A673 (cell line): Measurements from ENCODE around the gene ARL3. TPM values are rescaled to one million over a fixed set of nuclear protein-coding genes. Genes with fewer than 3 reads are reported as not detected.

Experiments used
- BruUV-seq: library from RNA; stranded (reverse); fragments of 400-500 nt; replicated peaks from 2 replicates; lab custom pipeline; 2021; lab: Mats Ljungman, UMichigan
- CTCF ChIA-PET: fragments of 300-600 bp; sonication (Branson Sonifier 250); formaldehyde crosslinking; loops from one replicate; lab custom pipeline; 2022; ENCODE audit warnings: antibody characterized with exemption; lab: Charles Lee
- POLR2A ChIA-PET: fragments of 300-600 bp; sonication (Branson Sonifier 250); formaldehyde crosslinking; loops from one replicate; lab custom pipeline; 2022; ENCODE audit warnings: antibody characterized with exemption; ENCODE audit not compliant: low non-redundant PET; lab: Charles Lee
- DNase-seq: peaks from one replicate; pipeline ENCODE4 v3.0.0-alpha.2; 2015; ENCODE audit warnings: low spot score
- H3K27ac ChIP-seq: fragments of 200-600 bp; sonication (generic); 2 replicates; pipeline ENCODE4 v1.5.1; 2016; ENCODE audit warnings: mixed run types, low read depth, mild to moderate bottlenecking, mixed read lengths, antibody characterized with exemption, low read length; ENCODE audit not compliant: poor library complexity, severe bottlenecking
- H3K27me3 ChIP-seq: fragments of 200-600 bp; sonication (generic); replicated peaks from 2 replicates; pipeline ENCODE4 v1.6.1; 2017; ENCODE audit warnings: mixed run types, low read depth, mild to moderate bottlenecking, mixed read lengths, antibody characterized with exemption, low read length; ENCODE audit not compliant: insufficient read depth, poor library complexity
- H3K36me3 ChIP-seq: fragments of 200-600 bp; sonication (generic); 2 replicates; pipeline ENCODE4 v1.6.1; 2016; ENCODE audit warnings: mixed run types, mild to moderate bottlenecking, mixed read lengths, antibody characterized with exemption, low read length; ENCODE audit not compliant: insufficient read depth, poor library complexity, severe bottlenecking
- H3K4me1 ChIP-seq: fragments of 200-600 bp; sonication (generic); 2 replicates; pipeline ENCODE4 v1.6.1; 2017; ENCODE audit warnings: mixed run types, mild to moderate bottlenecking, mixed read lengths, antibody characterized with exemption, low read length; ENCODE audit not compliant: insufficient read depth, poor library complexity, severe bottlenecking
- H3K4me3 ChIP-seq: fragments of 200-600 bp; sonication (generic); 2 replicates; pipeline ENCODE4 v1.5.1; 2016; ENCODE audit warnings: low read depth, mixed run types, mild to moderate bottlenecking, mixed read lengths, low read length; ENCODE audit not compliant: poor library complexity, severe bottlenecking
- H3K9me3 ChIP-seq: fragments of 200-600 bp; sonication (generic); 2 replicates; pipeline ENCODE4 v1.6.1; 2016; ENCODE audit warnings: mixed run types, low read depth, mild to moderate bottlenecking, mixed read lengths, antibody characterized with exemption, low read length; ENCODE audit not compliant: poor library complexity, severe bottlenecking
- EZH2 ChIP-seq: fragments of 200-600 bp; sonication (generic); IDR thresholded peaks from 2 replicates; pipeline ENCODE4 v1.6.1; 2017; ENCODE audit warnings: borderline replicate concordance, low read depth, mild to moderate bottlenecking, mixed read lengths, antibody characterized with exemption, low read length; ENCODE audit not compliant: poor library complexity, severe bottlenecking
- intact Hi-C: fragments of 100-400 bp; cut with micrococcal nuclease; formaldehyde crosslinking; loops from one replicate; pipeline ENCODE4 v1.10.0; 2022; ENCODE audit not compliant: unreplicated experiment
- total RNA-seq: library from RNA; stranded (reverse); gene quantifications from 2 replicates; pipeline ENCODE4 v1.2.3, GENCODE V29; 2021
- TF ChIP-seq, protein P1 (sequence below): fragments of 300-800, 200-600 bp; sonication (generic); conservative IDR thresholded peaks from 2 replicates; pipeline ENCODE4 v1.5.1; 2017; ENCODE audit warnings: low read depth, mild to moderate bottlenecking, antibody characterized with exemption, low read length, moderate library complexity, mixed read lengths

Gene ARL3
- total RNA-seq, 1 experiment from 2014 or later: 14.9 TPM

DNA sequence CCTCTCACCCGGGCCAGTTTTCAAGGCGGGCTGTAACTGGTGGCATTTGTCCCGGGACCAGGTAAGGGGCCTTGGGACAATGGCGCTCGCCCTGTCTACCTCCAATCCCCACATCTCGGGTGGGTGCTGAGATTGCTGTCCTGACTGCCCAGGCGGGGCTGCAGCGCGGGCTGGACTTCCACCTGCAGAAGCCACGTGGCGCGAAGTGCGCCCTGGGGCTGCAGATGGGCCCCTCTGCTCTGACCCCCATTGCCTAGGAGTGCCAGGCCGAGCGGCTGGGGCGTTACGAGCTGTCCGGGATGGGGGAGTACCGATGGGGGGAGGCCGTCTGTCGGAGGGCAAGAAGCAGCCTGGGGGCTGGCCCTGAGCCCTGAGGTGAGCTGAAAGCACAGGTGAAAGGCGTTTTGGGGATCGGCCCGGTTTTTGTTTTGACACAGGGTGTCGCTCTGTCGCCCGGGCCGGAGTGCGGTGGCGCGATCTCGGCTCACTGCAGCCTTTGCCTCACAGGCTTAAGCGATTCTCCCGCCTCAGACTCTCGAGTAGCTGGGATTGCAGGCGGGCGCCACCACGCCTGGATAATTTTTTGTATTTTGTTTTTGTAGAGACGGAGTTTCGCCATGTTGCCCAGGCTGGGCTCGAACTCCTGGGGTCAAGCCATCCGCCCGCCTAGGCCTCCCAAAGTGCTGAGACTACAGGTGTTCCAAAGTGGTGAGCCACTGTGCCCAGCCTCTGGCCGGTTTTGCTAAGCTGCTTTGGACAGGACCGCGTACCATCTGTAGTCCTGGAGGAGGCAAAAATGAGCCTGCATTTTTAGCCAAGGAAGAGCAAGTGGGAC lies 641 bp upstream of the ARL3 start, which contains the start of gene SFXN2:
Gene SFXN2, plus strand, starts transcription at position 16 of the 835 bp plus-strand sequence. CDS start 12,001 bp downstream, outside the sequence.
- intact Hi-C loops: loop anchor here (2.0 kb wide), 1 partner anchor 212 kb away; the partner anchor contains the start of genes ACTR1A and SUFU
- BruUV-seq: no TSS peak
- Histone ChIP-seq H3K36me3 (peaks cover 3% of the 10 kb centered on the region), H3K4me1 (peaks cover 34% of the 10 kb centered on the region), H3K27ac (peak within 1 kb of the TSS; percentile 85), H3K9me3 (no peaks in the 10 kb centered on the region), H3K4me3 (peak within 1 kb of the TSS; percentile 74), H3K27me3 (no peaks in the 10 kb centered on the region)
- TF ChIP-seq, protein P1, sequence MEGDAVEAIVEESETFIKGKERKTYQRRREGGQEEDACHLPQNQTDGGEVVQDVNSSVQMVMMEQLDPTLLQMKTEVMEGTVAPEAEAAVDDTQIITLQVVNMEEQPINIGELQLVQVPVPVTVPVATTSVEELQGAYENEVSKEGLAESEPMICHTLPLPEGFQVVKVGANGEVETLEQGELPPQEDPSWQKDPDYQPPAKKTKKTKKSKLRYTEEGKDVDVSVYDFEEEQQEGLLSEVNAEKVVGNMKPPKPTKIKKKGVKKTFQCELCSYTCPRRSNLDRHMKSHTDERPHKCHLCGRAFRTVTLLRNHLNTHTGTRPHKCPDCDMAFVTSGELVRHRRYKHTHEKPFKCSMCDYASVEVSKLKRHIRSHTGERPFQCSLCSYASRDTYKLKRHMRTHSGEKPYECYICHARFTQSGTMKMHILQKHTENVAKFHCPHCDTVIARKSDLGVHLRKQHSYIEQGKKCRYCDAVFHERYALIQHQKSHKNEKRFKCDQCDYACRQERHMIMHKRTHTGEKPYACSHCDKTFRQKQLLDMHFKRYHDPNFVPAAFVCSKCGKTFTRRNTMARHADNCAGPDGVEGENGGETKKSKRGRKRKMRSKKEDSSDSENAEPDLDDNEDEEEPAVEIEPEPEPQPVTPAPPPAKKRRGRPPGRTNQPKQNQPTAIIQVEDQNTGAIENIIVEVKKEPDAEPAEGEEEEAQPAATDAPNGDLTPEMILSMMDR: 0 out of 2 replicates have a peak, but pooled peaks have one; percentile 10
- no peak for TF ChIP-seq EZH2
- DNase-seq: peak; percentile 54
- ChIA-PET CTCF (interaction anchor here (1.4 kb wide), 1 partner anchor 70 kb away, joined by 3 read pairs; no protein-coding TSS in a partner anchor), POLR2A (interaction anchor here (0.5 to 0.6 kb wide), 3 partner anchors 211 to 526 kb away, joined by 3 to 5 read pairs (median 4); no protein-coding TSS in a partner anchor)

DNA sequence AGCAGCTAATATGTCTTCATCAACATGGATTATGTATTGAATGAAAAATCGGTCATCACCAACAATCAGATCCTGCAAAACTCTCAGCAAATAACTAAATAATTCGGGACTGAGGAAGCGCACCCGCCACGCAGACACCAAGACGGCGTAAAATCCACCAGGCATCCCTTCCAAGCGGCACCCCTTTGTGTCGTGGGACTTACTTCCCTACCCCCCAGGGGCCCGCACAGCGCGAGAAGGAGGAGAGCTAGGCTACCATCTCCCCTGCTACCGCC lies 721 bp downstream of the ARL3 start:
- intact Hi-C loops: loop anchor here (2.0 kb wide), 1 partner anchor 67 kb away; no protein-coding TSS in a partner anchor
- DNase-seq: no peak
- peaks cover 34% of the 10 kb centered on the region for H3K4me1 ChIP-seq
- POLR2A ChIA-PET: no interaction called here
- H3K27me3 ChIP-seq: no peaks in the 10 kb centered on the region
- CTCF ChIA-PET: interaction anchor here (0.8 to 1.4 kb wide), 2 partner anchors 14 to 68 kb away, joined by 3 read pairs; no protein-coding TSS in a partner anchor
- TF ChIP-seq EZH2: no peak
- H3K4me3 ChIP-seq: peak overlapping the region; percentile 74
- peaks cover 3% of the 10 kb centered on the region for H3K36me3 ChIP-seq
- H3K9me3 ChIP-seq: no peaks in the 10 kb centered on the region
- BruUV-seq: TSS peak; percentile 34
- H3K27ac ChIP-seq: peak overlapping the region; percentile 85

DNA sequence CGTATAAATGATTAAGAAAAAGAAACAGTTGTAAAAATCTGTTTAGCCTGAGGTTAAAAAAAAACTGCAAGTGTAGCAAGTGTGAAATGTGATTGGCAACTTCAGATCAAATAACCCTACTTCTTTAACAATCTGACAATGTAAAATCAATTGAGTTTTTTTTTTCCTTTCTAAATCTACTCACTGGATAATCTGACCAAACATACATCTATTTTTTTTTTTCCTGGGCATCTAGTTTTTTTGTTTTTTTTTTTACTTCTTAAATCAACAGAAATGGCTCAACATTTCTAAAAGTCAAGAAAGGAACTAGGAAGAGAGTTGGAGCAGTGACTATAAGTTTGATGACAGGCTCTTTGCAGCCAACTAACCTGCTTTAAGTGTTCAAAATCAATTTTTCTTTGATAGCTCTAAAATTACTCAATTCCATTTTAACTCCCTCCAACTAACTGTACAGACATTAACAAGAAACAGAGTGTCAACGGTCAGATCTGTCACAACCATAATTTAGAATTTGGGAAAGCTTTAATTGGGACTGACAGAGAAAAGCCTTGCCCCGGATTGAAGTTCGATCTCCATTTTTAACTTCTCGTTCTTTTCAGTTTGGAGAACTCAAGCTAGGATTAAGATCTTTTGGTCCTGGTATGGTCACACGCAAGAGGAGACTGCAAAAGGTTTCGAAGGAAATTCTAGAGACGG lies 1.2 kb downstream of the ARL3 start:
- no peak for DNase-seq
- intact Hi-C loops: loop anchor here (2.0 kb wide), 1 partner anchor 66 kb away; no protein-coding TSS in a partner anchor
- TF ChIP-seq, protein P1: no peak
- no peak for TF ChIP-seq EZH2
- Histone ChIP-seq H3K27me3 (no peaks in the 10 kb centered on the region), H3K9me3 (no peaks in the 10 kb centered on the region), H3K4me1 (peaks cover 29% of the 10 kb centered on the region), H3K27ac (peak overlapping the region; percentile 85), H3K36me3 (peaks cover 3% of the 10 kb centered on the region), H3K4me3 (peak overlapping the region; percentile 74)
- POLR2A ChIA-PET: no interaction called here
- CTCF ChIA-PET: interaction anchor here (1.4 kb wide), 1 partner anchor 68 kb away, joined by 3 read pairs; no protein-coding TSS in a partner anchor
- no TSS peak for BruUV-seq
